Midbrain (tissue), 1 donor: ENCODE measurements around the gene UQCRQ.

Source experiments
- DNase-seq: peaks from one replicate; lab custom pipeline; 2025; lab: John Stamatoyannopoulos, UW

The UQCRQ gene

DNA sequence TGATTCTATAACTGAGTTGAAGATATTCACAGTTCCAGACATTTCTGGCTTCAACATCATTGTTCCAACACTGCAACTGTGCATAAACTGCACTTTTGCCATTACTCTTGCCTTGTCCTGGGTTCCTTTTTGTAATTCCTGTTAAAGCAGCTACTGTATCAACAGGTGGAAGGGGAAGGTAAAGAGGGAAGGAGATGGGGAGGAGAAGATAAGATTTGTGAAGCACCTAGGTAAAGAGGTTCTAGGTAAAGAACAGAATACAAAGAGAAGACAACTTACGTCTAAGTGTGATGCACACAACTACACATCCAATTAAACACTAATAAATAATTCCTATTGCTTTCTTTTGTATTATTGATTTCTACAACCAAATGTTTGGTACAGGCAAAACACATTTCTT is 43.3 kb downstream of the UQCRQ start:
- no peak for DNase-seq

DNA sequence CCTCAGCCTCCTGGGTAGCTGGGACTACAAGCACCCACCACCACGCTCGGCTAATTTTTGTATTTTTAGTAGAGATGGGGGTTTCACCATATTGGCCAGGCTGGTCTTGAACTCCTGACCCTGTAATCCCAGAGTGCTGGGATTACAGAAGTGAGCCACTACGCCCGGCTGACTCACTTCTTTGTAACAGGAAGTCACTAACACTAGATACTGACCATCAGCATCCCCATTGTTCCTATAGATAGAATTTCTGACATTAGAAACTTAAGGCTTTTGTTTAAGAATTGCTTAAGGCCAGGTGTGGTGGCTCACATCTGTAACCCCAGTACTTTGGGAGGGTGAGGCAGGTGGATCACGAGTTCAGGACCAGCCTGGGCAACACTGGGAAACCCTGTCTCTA is 49.2 kb downstream of the UQCRQ start:
- no peak for DNase-seq

DNA sequence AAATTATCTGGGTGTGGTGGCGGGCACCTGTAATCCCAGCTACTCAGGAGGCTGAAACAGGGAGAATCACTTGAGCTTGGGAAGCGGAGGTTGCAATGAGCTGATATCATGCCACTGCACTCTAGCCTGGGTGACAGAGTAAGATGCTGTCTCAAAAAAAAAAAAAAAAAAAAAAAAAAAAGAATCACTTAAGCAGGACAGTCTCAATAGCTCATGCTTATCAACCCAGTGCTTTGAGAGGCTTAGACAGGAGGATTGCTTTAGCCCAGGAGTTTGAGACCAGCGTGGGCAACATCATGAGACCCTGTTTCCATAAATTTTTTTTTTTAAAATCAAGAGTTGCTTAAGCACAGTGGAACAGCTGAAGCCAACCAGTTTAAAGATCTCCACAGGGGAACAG is 49.6 kb downstream of the UQCRQ start:
- DNase-seq = no peak
